K562 (cell line): ENCODE results near the gene PLXNB1. TPM values are rescaled to one million over a fixed set of nuclear protein-coding genes. Genes with fewer than 3 reads are reported as not detected.

Experiments used
- CTCF ChIP-seq, 3 experiments: IDR thresholded peaks in 2 of 3; conservative IDR thresholded peaks in 1 of 3; 2 replicates each; pipeline ENCODE4 v1.5.1; 2011 to 2012; ENCODE audit warnings: low read length in 3 of 3, mild to moderate bottlenecking in 3 of 3, control low read depth in 2 of 3, improper control_type of control experiment in 1 of 3, inconsistent platforms in 1 of 3, low read depth in 1 of 3, mixed read lengths in 1 of 3, moderate library complexity in 1 of 3; ENCODE audit not compliant: insufficient read depth in 2 of 3
- CXXC5 ChIP-seq: fragments of 250-450 bp; sonication (Bioruptor Pico); IDR thresholded peaks from 2 replicates; pipeline ENCODE4 v1.8.0; 2022; ENCODE audit warnings: inconsistent platforms, mild to moderate bottlenecking, moderate library complexity
- DACH1 ChIP-seq: fragments of 450-650 bp; IDR thresholded peaks from 2 replicates; pipeline ENCODE4 v1.6.1; 2018; ENCODE audit not compliant: partially characterized antibody
- FOSL1 ChIP-seq: fragments of 200-800 bp; sonication (Bioruptor generic); conservative IDR thresholded peaks from 2 replicates; pipeline ENCODE4 v1.6.1; 2016; ENCODE audit warnings: missing genetic modification characterization, missing compliant biosample characterization
- FOXK2 ChIP-seq, 2 experiments: fragments of 450-650 bp; IDR thresholded peaks in 1 of 2; conservative IDR thresholded peaks in 1 of 2; 2 replicates each; pipeline ENCODE4 v1.6.1; 2016; ENCODE audit warnings: low read depth in 2 of 2, mild to moderate bottlenecking in 1 of 2
- FOXM1 ChIP-seq, 2 experiments: fragments of 450-650 bp in 1 of 2; sonication (generic) in 1 of 2; formaldehyde crosslinking in 1 of 2; IDR thresholded peaks; 2 replicates each; pipeline versions ENCODE4 v1.6.1 to v1.9.0; 2017 to 2022; ENCODE audit warnings: low read depth in 2 of 2, mild to moderate bottlenecking in 2 of 2, missing genetic modification reagents in 1 of 2, moderate library complexity in 1 of 2
- GMEB1 ChIP-seq: fragments of 250-450 bp; sonication (Bioruptor Pico); IDR thresholded peaks from 2 replicates; pipeline ENCODE4 v1.4.0; 2020; ENCODE audit warnings: mild to moderate bottlenecking
- HNRNPLL ChIP-seq: fragments of 200-400 bp; formaldehyde crosslinking; IDR thresholded peaks from 2 replicates; pipeline ENCODE4 v1.6.1; 2017; ENCODE audit warnings: low read length, low read depth, mild to moderate bottlenecking; ENCODE audit not compliant: poor library complexity, severe bottlenecking
- MYC ChIP-seq, 2 experiments: fragments of 250-450 bp in 1 of 2; sonication (Bioruptor Pico) in 1 of 2; IDR thresholded peaks; 2 replicates each; pipeline versions ENCODE4 v1.5.1 to v1.6.1; 2012 to 2021; ENCODE audit warnings: low read depth in 2 of 2, borderline replicate concordance in 1 of 2, improper control_type of control experiment in 1 of 2, low read length in 1 of 2, mild to moderate bottlenecking in 1 of 2, moderate library complexity in 1 of 2
- NR2C2 ChIP-seq, 2 experiments: fragments of 200-800 bp in 1 of 2; sonication (Bioruptor generic) in 1 of 2; sonication (generic) in 1 of 2; formaldehyde crosslinking in 1 of 2; IDR thresholded peaks; 2 replicates each; pipeline versions ENCODE4 v1.6.1 to v1.8.0; 2016 to 2022; ENCODE audit warnings: mild to moderate bottlenecking in 1 of 2, missing compliant biosample characterization in 1 of 2, missing genetic modification characterization in 1 of 2, missing genetic modification reagents in 1 of 2
- NR4A1 ChIP-seq, 2 experiments: fragments of 250-450 bp in 1 of 2; fragments of 450-650 bp in 1 of 2; sonication (Bioruptor Pico) in 1 of 2; IDR thresholded peaks; 2 replicates each; pipeline versions ENCODE4 v1.4.0 to v1.6.1; 2016 to 2020; ENCODE audit warnings: mild to moderate bottlenecking in 2 of 2, missing compliant biosample characterization in 1 of 2, missing genetic modification characterization in 1 of 2, moderate library complexity in 1 of 2
- POLR2B ChIP-seq: fragments of 450-650 bp; IDR thresholded peaks from 2 replicates; pipeline ENCODE4 v1.6.1; 2018; ENCODE audit warnings: low read depth; ENCODE audit not compliant: partially characterized antibody
- POLR2H ChIP-seq: IDR thresholded peaks from 2 replicates; pipeline ENCODE4 v1.6.1; 2016; ENCODE audit warnings: missing genetic modification characterization, low read depth, mild to moderate bottlenecking, control low read depth, missing compliant biosample characterization, moderate library complexity
- SAFB2 ChIP-seq: fragments of 200-400 bp; formaldehyde crosslinking; IDR thresholded peaks from 2 replicates; pipeline ENCODE4 v1.6.1; 2018; ENCODE audit warnings: borderline replicate concordance, low read length, low read depth, moderate library complexity; ENCODE audit not compliant: severe bottlenecking
- YY1 ChIP-seq, 3 experiments: IDR thresholded peaks; 2 replicates each; pipeline ENCODE4 v1.6.1; 2011; ENCODE audit warnings: low read length in 2 of 3, mild to moderate bottlenecking in 2 of 3, moderate library complexity in 2 of 3, borderline replicate concordance in 1 of 3, control low read depth in 1 of 3, low read depth in 1 of 3; ENCODE audit not compliant: insufficient read depth in 3 of 3, insufficient replicate concordance in 2 of 3, control insufficient read depth in 1 of 3, insufficient read length in 1 of 3; ENCODE audit errors: extremely low read depth in 1 of 3
- ZNF639 ChIP-seq, 2 experiments: fragments of 200-800 bp in 1 of 2; sonication (Bioruptor generic) in 1 of 2; sonication (generic) in 1 of 2; formaldehyde crosslinking in 1 of 2; IDR thresholded peaks in 1 of 2; conservative IDR thresholded peaks in 1 of 2; 2 replicates each; pipeline versions ENCODE4 v1.5.0 to v1.6.1; 2016 to 2020; ENCODE audit warnings: missing compliant biosample characterization in 1 of 2, missing genetic modification characterization in 1 of 2, missing genetic modification reagents in 1 of 2
- ZNF766 ChIP-seq: fragments of 200-800 bp; sonication (Bioruptor generic); conservative IDR thresholded peaks from 2 replicates; pipeline ENCODE4 v1.6.1; 2016; ENCODE audit warnings: missing genetic modification characterization, missing compliant biosample characterization
- polyA plus RNA-seq, 8 experiments: library from polyadenylated mRNA; depleted of rRNA in 4 of 8; stranded (reverse) in 5 of 8; unstranded in 3 of 8; fragments of >200 nt; fragmentation: Nextera tagmentation in 2 of 8; fragmentation: Illumina TruSeq in 1 of 8; extraction: Ambion mirVana in 2 of 8; extraction: Trizol in 1 of 8; gene quantifications; 2 replicates each; pipeline versions ENCODE4 v1.2.1 to v1.2.3, GENCODE V29; 2011 to 2014; ENCODE audit warnings: inconsistent platforms in 1 of 8, missing spikeins in 1 of 8
- total RNA-seq, 7 experiments: library from RNA; depleted of rRNA in 6 of 7; stranded (reverse); fragments of >200 nt in 6 of 7; fragmentation: Illumina TruSeq in 2 of 7; extraction: Trizol in 2 of 7; gene quantifications; 2 replicates each; pipeline versions ENCODE4 v1.2.1 to v1.2.3, GENCODE V29; 2011 to 2021; ENCODE audit warnings: low replicate concordance in 1 of 7

Gene PLXNB1
- total and polyA plus RNA-seq, 9 of the 15 experiments (the other 6 are each of a cell fraction or from before 2014, with no cell fraction given): 0.17 to 17.4 (median 6.0) TPM

- TF ChIP-seq NR4A1 (CRISPR knock-in tag; IDR thresholded peaks at IDR 0.05) (no peak), NR4A1 (tag; IDR thresholded peaks at IDR 0.05) (peak; percentile 48; the same call in 1 of the 2 replicates), ZNF639 (CRISPR knock-in tag; conservative IDR thresholded peaks at IDR 0.05 in 1 of 2, IDR thresholded peaks at IDR 0.05 in 1 of 2) (peak in 1 of 2 experiments; percentile 74; a peak in 2 of 4 replicates), FOXK2 (conservative IDR thresholded peaks at IDR 0.05 in 1 of 2, IDR thresholded peaks at IDR 0.05 in 1 of 2; ENCODE audit: low read depth in 2 of 2) (peak; percentile 60 to 68; a peak in 2 of 4 replicates), CXXC5 (CRISPR knock-in tag) (peak; percentile 81), YY1 (IDR thresholded peaks at IDR 0.05; ENCODE audit: borderline replicate concordance in 1 of 3, control insufficient read depth in 1 of 3, extremely low read depth in 1 of 3, insufficient read depth in 3 of 3, insufficient read length in 1 of 3, insufficient replicate concordance in 2 of 3, low read depth in 1 of 3, low read length in 2 of 3) (peak in 2 of 3 experiments; percentile 39 to 61), MYC (IDR thresholded peaks at IDR 0.05; ENCODE audit: low read depth, low read length) (peak; percentile 76), MYC (CRISPR knock-in tag; IDR thresholded peaks at IDR 0.05; ENCODE audit: borderline replicate concordance, low read depth) (no peak), NR2C2 (CRISPR knock-in tag; IDR thresholded peaks at IDR 0.05) (no peak), NR2C2 (tag; IDR thresholded peaks at IDR 0.05) (peak; percentile 74), POLR2B (peak; percentile 61), ZNF766 (CRISPR knock-in tag) (0 out of 2 replicates have a peak, but pooled peaks have one; percentile 31), FOSL1 (tag) (0 out of 2 replicates have a peak, but pooled peaks have one; percentile 21), CTCF (IDR thresholded peaks at IDR 0.05 in 2 of 3, conservative IDR thresholded peaks at IDR 0.05 in 1 of 3; ENCODE audit: insufficient read depth in 2 of 3, low read depth in 1 of 3, low read length in 3 of 3) (0 out of 6 replicates have a peak, but pooled peaks of 1 of the 3 experiments have one; percentile 2), FOXM1 (IDR thresholded peaks at IDR 0.05; ENCODE audit: low read depth) (no peak), FOXM1 (CRISPR knock-in tag; IDR thresholded peaks at IDR 0.05; ENCODE audit: low read depth) (no peak), HNRNPLL (peak; percentile 52), GMEB1 (CRISPR knock-in tag) (peak; percentile 19; the same call in 1 of the 2 replicates), SAFB2 (no peak), DACH1 (peak; percentile 48), POLR2H (tag) (peak; percentile 89)
Observed at GRCh38 chr3:48446425-48447193, 16.7 kb upstream of the PLXNB1 start, which contains the start of gene ATRIP (continued).
